GM19239 (cell line): ENCODE measurements around the gene AXL.

Experiments
- DNase-seq: peaks from one replicate; pipeline ENCODE4 v3.0.0; 2011; ENCODE audit warnings: low spot score; ENCODE audit not compliant: insufficient read length
- FAIRE-seq: peaks from 2 replicates; lab custom pipeline; 2011; peaks lifted over from hg19 to GRCh38; lab: Jason Lieb, UNC

Gene AXL

GRCh38 chr19:41232686-41233085 is 13.7 kb downstream of the AXL start:
- no peak for DNase-seq
- FAIRE-seq, result no peak

DNA sequence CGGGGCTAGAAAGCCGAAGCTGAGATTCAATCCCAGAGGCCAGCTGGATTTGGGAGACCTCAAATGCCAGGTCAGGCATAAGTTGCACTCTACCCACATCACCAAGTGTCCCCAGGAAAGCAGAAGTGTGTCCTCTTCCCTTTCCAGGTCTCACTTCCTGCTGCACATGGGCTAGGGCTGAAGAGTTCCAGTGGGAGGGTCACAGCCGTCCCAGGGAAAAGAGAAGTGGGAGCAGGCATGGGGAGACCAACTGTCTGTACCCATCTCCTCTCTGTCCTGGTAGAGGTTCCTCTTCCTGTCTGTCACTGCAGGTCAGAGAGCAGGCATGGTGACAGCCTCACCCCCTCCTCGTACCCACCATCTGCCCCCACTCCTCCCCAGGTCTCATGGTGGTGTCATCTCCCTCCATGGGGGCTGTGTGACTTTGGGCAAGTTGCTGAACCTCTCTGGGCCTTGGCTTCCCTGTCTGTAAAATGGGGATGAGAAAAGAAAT is 14.8 kb downstream of the AXL start:
- DNase-seq (no peak), FAIRE-seq (no peak)

GRCh38 chr19:41234512-41235168 is 15.6 kb downstream of the AXL start:
- FAIRE-seq (no peak), DNase-seq (no peak)

DNA sequence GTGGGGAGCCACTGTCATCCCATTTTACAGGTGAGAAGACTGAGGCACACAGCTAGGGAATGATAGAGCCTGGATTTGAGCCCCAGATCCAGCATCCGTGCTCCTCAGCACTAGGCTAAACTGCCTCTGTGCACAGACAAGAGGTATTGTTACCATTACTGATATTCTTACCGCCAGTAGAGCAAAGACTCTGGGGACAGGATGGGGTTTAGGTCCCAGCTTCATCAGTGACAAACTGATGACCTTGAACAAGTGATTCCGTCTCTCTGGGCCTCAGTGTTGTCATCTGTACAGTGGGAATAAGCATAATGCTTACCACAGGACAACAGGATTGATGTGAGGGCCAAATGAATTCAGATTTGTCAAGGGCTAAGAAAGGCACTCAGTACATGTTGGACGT is 16.5 kb downstream of the AXL start:
- DNase-seq (no peak), FAIRE-seq (no peak)

DNA sequence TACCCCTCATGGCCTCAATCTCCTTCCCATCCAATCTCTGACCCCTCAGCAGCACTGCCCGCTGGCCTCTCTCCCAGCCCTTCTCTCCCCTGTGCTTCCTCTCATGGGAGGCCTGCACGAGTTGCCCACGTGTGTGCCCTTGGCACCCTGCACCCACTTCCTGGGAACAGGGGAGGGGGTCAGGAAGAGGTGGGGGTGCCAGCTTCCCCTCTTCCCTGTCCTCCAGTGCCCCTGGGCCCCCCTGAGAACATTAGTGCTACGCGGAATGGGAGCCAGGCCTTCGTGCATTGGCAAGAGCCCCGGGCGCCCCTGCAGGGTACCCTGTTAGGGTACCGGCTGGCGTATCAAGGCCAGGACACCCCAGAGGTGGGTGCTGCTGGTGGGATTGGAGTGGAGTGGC is 19.2 kb downstream of the AXL start:
- no peak for FAIRE-seq

GRCh38 chr19:41239363-41239762 is 20.3 kb downstream of the AXL start:
- no peak for FAIRE-seq
- DNase-seq, result no peak

More for the DNA sequence above, 19.2 kb downstream of the AXL start:
- no peak for DNase-seq

DNA sequence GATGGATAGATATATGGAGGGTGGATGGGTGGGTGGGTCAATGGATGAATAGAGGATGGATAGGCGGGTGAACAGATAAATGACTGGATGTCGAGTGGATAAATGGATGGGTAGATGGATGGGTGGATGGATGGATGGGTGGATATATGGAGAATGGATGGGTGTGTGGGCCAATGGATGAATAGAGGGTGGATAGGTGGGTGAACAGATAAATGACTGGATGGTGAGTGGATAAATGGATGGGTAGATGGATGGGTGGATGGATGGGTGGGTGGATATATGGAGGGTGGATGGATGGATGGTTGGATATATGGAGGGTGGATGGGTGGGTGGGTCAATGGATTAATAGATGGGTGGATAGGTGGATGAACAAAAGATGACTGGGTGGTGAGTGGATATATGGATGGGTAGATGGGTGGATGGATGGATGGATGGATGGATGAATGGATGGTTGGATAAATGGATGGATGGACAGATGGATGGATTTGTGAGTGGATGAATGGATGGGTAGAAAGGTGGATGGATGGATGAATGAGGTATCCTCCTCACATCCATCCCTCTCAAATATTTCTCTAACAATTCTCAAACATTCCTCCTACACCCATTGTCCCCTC is 21.0 kb downstream of the AXL start:
- no peak for FAIRE-seq
- DNase-seq, result no peak

- FAIRE-seq (no peak), DNase-seq (no peak)
Observed at GRCh38 chr19:41241859-41242258, 22.8 kb downstream of the AXL start.

DNA sequence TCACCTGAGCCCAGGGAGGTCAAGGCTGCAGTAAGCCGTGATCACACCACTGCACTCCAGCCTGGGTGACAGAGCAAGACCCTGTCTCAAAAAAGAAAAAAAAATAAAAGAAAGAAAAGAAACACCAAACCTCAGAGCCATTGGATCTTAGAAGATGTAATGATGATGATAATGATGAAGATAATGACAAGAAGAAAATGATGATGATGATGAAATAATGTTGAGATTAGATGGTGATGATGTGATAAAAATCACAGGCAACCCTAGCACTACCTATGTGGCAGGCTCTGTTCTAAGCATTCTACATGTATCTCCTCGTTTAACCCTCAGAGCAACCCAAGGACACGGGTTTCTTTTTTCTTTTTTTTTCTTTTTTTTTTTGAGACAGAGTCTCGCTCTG is 25.1 kb downstream of the AXL start:
- no peak for FAIRE-seq
- no peak for DNase-seq

GRCh38 chr19:41245843-41246242 is 26.8 kb downstream of the AXL start:
- FAIRE-seq (no peak), DNase-seq (no peak)

DNA sequence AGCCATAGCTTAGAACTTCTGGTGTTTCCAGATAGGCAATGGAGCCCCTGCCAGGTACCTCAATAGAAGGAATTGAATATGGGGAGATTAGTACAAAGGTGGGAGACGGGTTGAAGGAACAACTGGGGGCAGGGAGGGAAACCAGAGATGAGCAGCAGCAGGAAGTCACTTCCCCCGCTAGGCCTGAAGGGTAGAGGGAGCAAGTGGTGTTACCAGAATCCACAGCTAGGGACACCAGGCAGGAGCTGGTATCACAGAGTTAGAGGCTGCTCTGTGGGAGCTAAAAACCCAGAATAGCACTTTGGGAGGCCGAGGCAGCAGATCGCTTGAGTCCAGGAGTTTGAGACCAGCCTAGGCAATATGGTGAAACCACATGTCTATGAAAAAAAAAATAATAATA is 29.9 kb downstream of the AXL start:
- FAIRE-seq, result no peak

DNA sequence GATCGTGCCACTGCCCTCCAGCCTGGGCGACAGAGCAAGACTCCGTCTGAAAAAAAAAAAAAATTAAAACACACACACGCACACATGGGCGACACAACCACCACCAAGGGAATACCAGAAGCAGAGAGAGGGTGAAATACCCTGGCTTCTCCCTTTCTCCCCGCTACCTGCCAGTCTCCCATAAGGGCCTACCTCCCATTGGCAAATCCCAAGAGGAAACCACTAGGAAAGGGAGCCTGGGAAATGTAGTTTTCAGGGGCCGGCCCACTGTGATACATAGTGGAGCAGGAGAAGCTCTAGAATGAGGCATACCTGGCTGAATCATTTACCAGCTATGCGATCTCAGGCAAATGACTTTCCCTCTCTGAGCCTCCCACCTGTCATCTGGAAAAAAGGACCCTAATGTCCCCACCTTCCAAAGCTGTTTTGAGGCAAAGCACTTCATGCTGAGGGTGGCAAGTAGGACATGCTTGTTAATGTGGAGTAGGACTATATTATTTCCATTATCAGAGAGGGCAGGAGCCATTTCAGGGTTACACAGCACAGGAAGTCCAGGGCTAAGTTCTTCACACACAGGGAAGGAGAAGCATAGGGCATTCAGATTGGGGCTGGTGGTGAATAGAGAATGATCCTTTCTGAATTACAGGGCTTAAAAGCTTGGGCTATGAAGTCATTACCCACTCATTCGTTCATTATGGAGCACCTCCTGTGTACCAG is 30.8 kb downstream of the AXL start:
- DNase-seq, result no peak

More for the DNA sequence above, 29.9 kb downstream of the AXL start:
- DNase-seq, result no peak

DNA sequence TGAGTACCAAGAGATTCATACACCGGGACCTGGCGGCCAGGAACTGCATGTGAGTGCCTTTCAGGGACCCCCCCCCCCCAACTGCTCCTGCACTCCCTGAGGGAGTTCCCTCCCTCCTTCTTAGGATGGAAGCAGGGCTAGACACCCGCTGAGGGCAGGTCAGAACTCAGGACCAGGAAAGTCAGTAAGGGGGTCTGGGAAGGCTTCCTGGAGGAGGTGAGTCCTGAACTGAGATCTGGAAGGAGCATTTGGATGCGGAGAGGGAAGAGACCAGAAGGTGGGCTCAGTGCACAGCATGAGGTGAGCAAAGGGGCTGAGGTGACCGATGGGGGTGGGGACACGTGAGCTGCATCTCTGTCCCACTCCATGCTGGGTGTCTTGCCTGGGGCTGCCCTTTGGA is 34.6 kb downstream of the AXL start:
- DNase-seq, result no peak
- FAIRE-seq, result no peak

More for the DNA sequence above, 30.8 kb downstream of the AXL start:
- no peak for FAIRE-seq

DNA sequence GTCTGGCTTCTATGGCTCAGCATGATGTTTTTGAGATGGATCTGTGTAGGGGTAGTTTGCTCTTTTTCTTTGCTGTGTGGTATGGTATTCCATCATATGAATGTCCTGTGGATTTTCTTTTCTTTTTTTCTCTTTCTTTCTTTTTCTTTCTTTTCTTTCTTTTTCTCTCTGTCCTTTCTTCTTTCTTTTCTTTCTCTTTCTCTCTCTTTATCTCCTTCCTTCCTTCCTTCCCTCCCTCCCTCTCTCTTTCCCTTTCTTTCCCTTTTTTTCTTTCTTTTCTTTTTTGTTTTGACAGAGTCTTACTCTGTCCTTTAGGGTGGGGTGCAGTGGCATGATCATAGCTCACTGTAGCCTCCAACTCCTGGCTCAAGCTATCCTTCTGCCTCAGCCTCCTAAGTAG is 36.1 kb downstream of the AXL start:
- DNase-seq (no peak), FAIRE-seq (no peak)

GRCh38 chr19:41261474-41262190 is 42.6 kb downstream of the AXL start:
- FAIRE-seq (no peak), DNase-seq (no peak)

DNA sequence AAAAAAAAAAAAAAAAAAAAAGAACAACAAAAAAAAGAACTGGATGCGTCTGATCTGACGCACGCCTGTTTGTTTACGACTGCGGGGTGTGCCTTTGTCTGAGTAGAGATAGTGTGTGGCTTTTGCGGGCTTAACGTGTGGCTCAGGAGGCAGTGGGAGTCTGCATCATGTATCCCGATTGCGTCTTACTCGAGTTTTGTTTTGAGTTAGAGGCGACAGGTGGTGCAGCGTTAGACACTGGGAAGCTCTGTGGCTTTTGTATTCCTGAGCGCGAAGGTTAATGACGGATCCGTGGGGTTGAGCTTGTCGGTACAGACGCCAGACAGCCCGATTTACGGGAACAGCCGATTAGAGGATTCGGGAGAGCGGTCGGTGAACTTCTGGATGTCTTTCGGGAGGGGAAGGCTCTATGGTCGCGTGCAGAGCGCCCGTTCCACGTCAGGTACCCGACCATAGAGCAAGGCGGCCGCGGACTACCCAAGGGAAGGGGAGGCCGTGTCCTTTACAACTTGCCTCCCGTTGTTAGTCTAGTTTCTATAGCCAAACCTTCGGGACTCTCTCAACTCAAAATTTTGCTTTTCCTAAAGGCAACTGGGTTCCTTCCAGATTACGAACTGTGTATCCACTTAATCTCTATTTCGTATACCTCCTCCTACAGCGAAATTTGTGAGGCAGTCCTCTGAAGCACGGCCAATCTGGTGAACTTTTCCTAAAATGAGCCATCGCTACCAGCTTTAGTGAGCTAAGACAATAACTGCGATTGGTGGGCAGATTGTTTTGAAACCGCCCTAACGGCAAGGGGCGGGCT is 44.2 kb downstream of the AXL start:
- DNase-seq (no peak), FAIRE-seq (no peak)

DNA sequence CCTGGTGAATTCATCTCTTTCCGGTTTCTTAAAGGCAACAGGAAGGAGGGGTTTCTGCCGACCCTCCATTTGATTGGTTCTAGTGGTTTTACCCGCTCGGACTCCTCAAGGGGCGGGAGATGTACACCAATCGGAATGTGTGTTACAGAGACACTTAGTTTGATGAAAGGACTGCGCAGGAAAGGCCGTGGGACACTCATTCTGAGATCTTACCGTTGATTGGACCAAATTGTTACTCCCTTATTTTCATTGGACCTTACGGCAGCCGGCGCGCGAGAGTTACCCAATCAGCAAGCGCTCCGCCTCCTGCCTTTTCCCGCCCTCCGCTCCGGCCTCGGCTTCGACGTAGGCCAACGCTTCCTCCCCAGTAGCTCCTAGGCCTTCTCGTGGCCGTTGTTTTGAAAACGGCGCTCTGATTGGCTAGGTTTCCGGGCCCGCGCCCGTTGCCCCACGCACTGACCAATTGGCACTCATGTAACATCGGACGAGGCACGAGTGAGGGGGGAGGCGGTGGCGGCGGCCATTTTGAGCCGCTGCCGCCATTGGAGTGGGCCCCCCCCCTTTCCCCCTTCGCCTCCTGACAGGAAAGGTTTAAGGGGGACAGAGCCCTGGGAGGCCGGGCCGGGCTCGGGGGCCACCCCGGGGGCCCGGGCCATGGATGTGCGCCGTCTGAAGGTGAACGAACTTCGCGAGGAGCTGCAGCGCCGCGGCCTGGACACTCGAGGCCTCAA is 45.0 kb downstream of the AXL start, which contains the start of gene HNRNPUL1:
Gene HNRNPUL1 (plus strand): TSS at position 523 of the 731 bp plus-strand sequence. CDS start 132 bp downstream, at position 655.
- DNase-seq (peak; percentile 86), FAIRE-seq (peak; percentile 99)

DNA sequence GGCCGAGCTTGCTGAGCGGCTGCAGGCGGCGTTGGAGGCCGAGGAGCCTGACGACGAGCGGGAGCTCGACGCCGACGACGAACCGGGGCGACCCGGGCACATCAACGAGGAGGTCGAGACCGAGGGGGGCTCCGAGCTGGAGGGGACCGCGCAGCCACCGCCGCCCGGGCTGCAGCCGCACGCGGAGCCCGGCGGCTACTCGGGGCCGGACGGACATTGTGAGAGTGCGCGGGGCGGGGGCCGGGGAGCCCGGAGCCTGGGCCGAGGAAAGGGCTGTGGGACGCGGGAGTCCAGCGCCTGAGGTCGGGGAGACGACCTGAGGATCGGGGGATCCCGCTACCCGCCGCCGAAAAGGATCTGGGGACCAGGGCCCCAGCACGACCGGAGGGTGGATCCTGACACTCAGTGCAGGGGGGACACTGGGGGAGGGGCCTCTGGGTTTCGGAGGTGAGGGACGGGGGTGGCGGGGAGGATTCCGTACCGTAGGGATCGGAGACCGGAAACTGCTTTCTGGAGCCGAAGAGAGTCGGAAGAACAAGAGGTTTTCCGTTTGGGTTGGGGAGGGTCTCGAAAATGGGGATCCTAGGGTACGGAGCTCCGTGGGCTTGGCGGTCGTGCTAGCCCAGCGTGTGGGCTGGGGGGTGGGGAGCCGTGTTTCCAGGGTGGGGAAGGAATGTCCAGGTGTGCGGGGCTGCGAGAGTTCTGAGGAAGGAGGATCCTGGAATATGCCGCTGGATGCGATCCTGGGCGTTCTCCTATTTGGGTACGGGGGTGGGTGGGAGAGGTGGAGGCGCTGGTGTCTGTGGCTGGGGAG is 45.8 kb downstream of the AXL start:
- no peak for FAIRE-seq

More for the DNA sequence above, 45.8 kb downstream of the AXL start:
- DNase-seq, result peak; percentile 23
